Neural cell (in vitro differentiated cells): Measurements from ENCODE around the gene QSOX2. TPM values are rescaled to one million over a fixed set of nuclear protein-coding genes. Genes with fewer than 3 reads are reported as not detected.

Experiments used
- H2AFZ ChIP-seq: fragments of 200-600, 300-800 bp; sonication (generic), shearing (Covaris generic); 2 replicates; pipeline ENCODE4 v1.6.0; 2014; ENCODE audit warnings: low read depth, mild to moderate bottlenecking, antibody characterized with exemption, low read length, moderate library complexity
- H3F3A ChIP-seq: fragments of 200-600 bp; shearing (Covaris generic); 2 replicates; pipeline ENCODE4 v1.6.1; 2016; ENCODE audit warnings: mild to moderate bottlenecking, moderate library complexity, mixed read lengths, antibody characterized with exemption, low read length; ENCODE audit not compliant: insufficient read depth, poor library complexity, severe bottlenecking
- H3K27ac ChIP-seq: fragments of 200-600, 300-800 bp; sonication (generic), shearing (Covaris generic); 2 replicates; pipeline ENCODE4 v1.5.1; 2014; ENCODE audit warnings: mild to moderate bottlenecking, low read length, moderate library complexity
- H3K27me3 ChIP-seq: fragments of 300-800, 200-600 bp; sonication (generic), shearing (Covaris generic); 2 replicates; pipeline ENCODE4 v1.6.0; 2014; ENCODE audit warnings: mild to moderate bottlenecking, low read depth, low read length, moderate library complexity; ENCODE audit not compliant: insufficient read depth
- H3K36me3 ChIP-seq: fragments of 300-800, 200-600 bp; sonication (generic), shearing (Covaris generic); 2 replicates; pipeline ENCODE4 v1.5.1; 2014; ENCODE audit warnings: mild to moderate bottlenecking, antibody characterized with exemption, low read length, moderate library complexity; ENCODE audit not compliant: insufficient read depth
- H3K4me2 ChIP-seq: fragments of 300-800, 200-600 bp; sonication (generic), shearing (Covaris generic); 2 replicates; pipeline ENCODE4 v1.6.0; 2014; ENCODE audit warnings: mild to moderate bottlenecking, low read length
- H3K4me3 ChIP-seq: fragments of 300-800, 200-600 bp; sonication (generic), shearing (Covaris generic); 2 replicates; pipeline ENCODE4 v1.5.1; 2014; ENCODE audit warnings: mild to moderate bottlenecking, low read length, moderate library complexity
- H3K79me2 ChIP-seq: fragments of 200-600 bp; shearing (Covaris generic); replicated peaks from 2 replicates; pipeline ENCODE4 v1.6.0; 2014; ENCODE audit warnings: mild to moderate bottlenecking, low read length, moderate library complexity; ENCODE audit not compliant: insufficient read depth
- H3K9ac ChIP-seq: fragments of 300-800, 200-600 bp; sonication (generic), shearing (Covaris generic); 2 replicates; pipeline ENCODE4 v1.6.1; 2016; ENCODE audit warnings: mild to moderate bottlenecking, low read length, mixed read lengths
- H3K9me2 ChIP-seq: fragments of 200-600 bp; shearing (Covaris generic); 2 replicates; pipeline ENCODE4 v1.6.1; 2016; ENCODE audit warnings: mild to moderate bottlenecking, low read length, mixed read lengths; ENCODE audit not compliant: insufficient read depth
- H3K9me3 ChIP-seq: fragments of 200-600, 300-800 bp; sonication (generic), shearing (Covaris generic); 2 replicates; pipeline ENCODE4 v1.6.1; 2016; ENCODE audit warnings: mild to moderate bottlenecking, mixed run types, low read length, moderate library complexity, mixed read lengths
- H4K20me1 ChIP-seq: fragments of 200-600 bp; shearing (Covaris generic); 2 replicates; pipeline ENCODE4 v1.6.1; 2016; ENCODE audit warnings: mild to moderate bottlenecking, mixed run types; ENCODE audit not compliant: insufficient read depth
- CTCF ChIP-seq: fragments of 450-650 bp; IDR thresholded peaks from 2 replicates; pipeline ENCODE4 v1.5.1; 2014; ENCODE audit warnings: antibody characterized with exemption, mild to moderate bottlenecking, moderate library complexity; ENCODE audit not compliant: poor library complexity, severe bottlenecking
- EP300 ChIP-seq: fragments of 450-650 bp; conservative IDR thresholded peaks from 2 replicates; pipeline ENCODE4 v1.6.1; 2014; ENCODE audit warnings: antibody characterized with exemption, mild to moderate bottlenecking, moderate library complexity; ENCODE audit not compliant: poor library complexity, severe bottlenecking
- EZH2 ChIP-seq: fragments of 200-600, 300-800 bp; shearing (Covaris generic), sonication (generic); IDR thresholded peaks from 2 replicates; pipeline ENCODE4 v1.6.1; 2014; ENCODE audit warnings: antibody characterized with exemption, low read length, borderline replicate concordance, mild to moderate bottlenecking; ENCODE audit not compliant: insufficient read depth, poor library complexity, severe bottlenecking
- MXI1 ChIP-seq: fragments of 450-650 bp; conservative IDR thresholded peaks from 2 replicates; pipeline ENCODE4 v1.6.1; 2014; ENCODE audit warnings: antibody characterized with exemption, mild to moderate bottlenecking; ENCODE audit not compliant: poor library complexity, severe bottlenecking
- POLR2AphosphoS5 ChIP-seq: IDR thresholded peaks from 2 replicates; pipeline ENCODE4 v1.6.1; 2012
- RAD21 ChIP-seq: fragments of 450-650 bp; conservative IDR thresholded peaks from 2 replicates; pipeline ENCODE4 v1.6.1; 2014; ENCODE audit warnings: antibody characterized with exemption, mild to moderate bottlenecking, moderate library complexity
- REST ChIP-seq: IDR thresholded peaks from 2 replicates; pipeline ENCODE4 v1.6.1; 2012; ENCODE audit warnings: borderline replicate concordance
- SMC3 ChIP-seq: fragments of 450-650 bp; conservative IDR thresholded peaks from 2 replicates; pipeline ENCODE4 v1.6.1; 2014; ENCODE audit warnings: antibody characterized with exemption, mild to moderate bottlenecking, moderate library complexity; ENCODE audit not compliant: poor library complexity
- TAF1 ChIP-seq: IDR thresholded peaks from 2 replicates; pipeline ENCODE4 v1.6.1; 2012; ENCODE audit warnings: low read depth
- polyA plus RNA-seq: library from polyadenylated mRNA; depleted of rRNA; stranded (reverse); fragments of >200 nt; gene quantifications from 2 replicates; pipeline ENCODE4 v1.2.3, GENCODE V29; 2014

Gene QSOX2
- polyA plus RNA-seq, 1 donor from 2014 or later = 20.7 TPM

- H3K9me3 ChIP-seq = no peaks in the 10 kb centered on the region
- no peaks in the 10 kb centered on the region for H3K27me3 ChIP-seq
- no peaks in the 10 kb centered on the region for H3K79me2 ChIP-seq
- no peak overlapping the region for H3K27ac ChIP-seq
- TF ChIP-seq CTCF (no peak), EP300 (no peak), RAD21 (no peak), REST (no peak), TAF1 (no peak), SMC3 (no peak), EZH2 (no peak), POLR2AphosphoS5 (no peak)
- H3K4me2 ChIP-seq = no peak overlapping the region
- no peaks in the 10 kb centered on the region for H3K9me2 ChIP-seq
- no peak overlapping the region for H3K9ac ChIP-seq
- no peak overlapping the region for H2AFZ ChIP-seq
- H3K36me3 ChIP-seq = no peaks in the 10 kb centered on the region
- no peaks in the 10 kb centered on the region for H3F3A ChIP-seq
- no peaks in the 10 kb centered on the region for H4K20me1 ChIP-seq
- no peak overlapping the region for H3K4me3 ChIP-seq
These were observed 23.3 kb downstream of the QSOX2 start for GRCh38 chr9:136222166-136222905.

GRCh38 chr9:136220017-136220729 lies 25.4 kb downstream of the QSOX2 start:
- Histone ChIP-seq H3K9me3 (no peaks in the 10 kb centered on the region), H3K27me3 (no peaks in the 10 kb centered on the region), H3K27ac (no peak overlapping the region), H3K36me3 (no peaks in the 10 kb centered on the region), H3F3A (no peaks in the 10 kb centered on the region), H3K4me3 (no peak overlapping the region), H3K79me2 (no peaks in the 10 kb centered on the region), H4K20me1 (no peaks in the 10 kb centered on the region), H3K9me2 (no peaks in the 10 kb centered on the region), H3K9ac (no peak overlapping the region), H3K4me2 (no peak overlapping the region), H2AFZ (no peak overlapping the region)
- TF ChIP-seq REST (no peak), MXI1 (no peak), EP300 (no peak), RAD21 (no peak), CTCF (no peak), EZH2 (no peak), TAF1 (no peak), SMC3 (no peak), POLR2AphosphoS5 (no peak)
